Sigmoid colon (tissue), 7 donors: Measurements from ENCODE around the gene LTB. TPM values are rescaled to one million over a fixed set of nuclear protein-coding genes. Genes with fewer than 3 reads are reported as not detected.
A peak's percentile ranks its signal among the peaks of the same experiment; 100 is the strongest.

Source experiments
- DNase-seq: peaks from one replicate; pipeline ENCODE4 v3.0.0-alpha.2; 2019
- H3K27ac ChIP-seq, 4 donors: fragments of 200-600 bp; sonication (generic); one replicate each; pipeline ENCODE4 v1.5.1; 2016 to 2019; ENCODE audit warnings: mild to moderate bottlenecking in 1 of 4
- H3K27me3 ChIP-seq, 3 donors: fragments of 200-600 bp; sonication (generic); one replicate each; pipeline ENCODE4 v1.5.1; 2019; ENCODE audit warnings: mild to moderate bottlenecking in 1 of 3
- H3K36me3 ChIP-seq, 4 donors: fragments of 200-600 bp; sonication (generic); one replicate each; pipeline ENCODE4 v1.5.1; 2016 to 2019
- H3K4me1 ChIP-seq, 4 donors: fragments of 200-600 bp; sonication (generic); one replicate each; pipeline ENCODE4 v1.5.1; 2017 to 2019
- H3K4me3 ChIP-seq, 4 donors: fragments of 200-600 bp; sonication (generic); one replicate each; pipeline ENCODE4 v1.5.1; 2017 to 2019; ENCODE audit warnings: mild to moderate bottlenecking in 2 of 4, moderate library complexity in 1 of 4
- H3K9me3 ChIP-seq, 4 donors: fragments of 200-600 bp in 3 of 4; sonication (generic) in 3 of 4; one replicate each; pipeline versions ENCODE4 v1.5.1 to v1.6.1; 2013 to 2019
- EP300 ChIP-seq, 4 donors: sonication (generic); formaldehyde crosslinking; IDR thresholded peaks; one replicate each; pipeline ENCODE4 v1.6.1; 2017; ENCODE audit warnings: antibody characterized with exemption in 4 of 4
- POLR2A ChIP-seq, 2 donors: fragments of 450-650 bp; IDR thresholded peaks; one replicate each; pipeline ENCODE4 v1.6.1; 2016; ENCODE audit warnings: antibody characterized with exemption in 2 of 2, mild to moderate bottlenecking in 2 of 2, moderate library complexity in 2 of 2
- POLR2AphosphoS5 ChIP-seq, 4 donors: sonication (generic); formaldehyde crosslinking; IDR thresholded peaks; one replicate each; pipeline ENCODE4 v1.6.1; 2017; ENCODE audit warnings: antibody characterized with exemption in 4 of 4
- WGBS, 2 donors: extraction: QIAGEN DNeasy Blood & Tissue Kit; methylation state at CpG; one replicate each; pipeline ENCODE4 v1.1.7; 2013; 5-methylcytosine and 5-hydroxymethylcytosine counted together
- intact Hi-C: fragments of 100-400 bp; cut with DNase I; formaldehyde crosslinking; loops from one replicate; pipeline ENCODE4 v1.15.1; 2023
- polyA plus RNA-seq, 3 donors: library from polyadenylated mRNA; stranded (reverse); fragments of 200-250 nt; gene quantifications; one replicate each; pipeline ENCODE4 v1.2.3, GENCODE V29; 2013
- total RNA-seq, 4 donors: library from RNA; depleted of rRNA; stranded (reverse); fragments of >200 nt; gene quantifications; one replicate each; pipeline ENCODE4 v1.1.0, GENCODE V29; 2016
- TF ChIP-seq, protein P1 (sequence below), 4 experiments: fragments of 450-650 bp in 3 of 4; fragments of 200-600 bp in 1 of 4; IDR thresholded peaks; one replicate each; pipeline ENCODE4 v1.5.1; 2016 to 2019; ENCODE audit warnings: antibody characterized with exemption in 4 of 4, mild to moderate bottlenecking in 3 of 4, moderate library complexity in 2 of 4
- donor health status: healthy with polysubstance abuse.
- donor health status: Bipolar disorder and iron deficiency.
- donor health status: healthy.

The LTB gene
- total and polyA plus RNA-seq, 7 donors: 0.66 to 90.8 (median 1.9) TPM; not detected in 2

DNA sequence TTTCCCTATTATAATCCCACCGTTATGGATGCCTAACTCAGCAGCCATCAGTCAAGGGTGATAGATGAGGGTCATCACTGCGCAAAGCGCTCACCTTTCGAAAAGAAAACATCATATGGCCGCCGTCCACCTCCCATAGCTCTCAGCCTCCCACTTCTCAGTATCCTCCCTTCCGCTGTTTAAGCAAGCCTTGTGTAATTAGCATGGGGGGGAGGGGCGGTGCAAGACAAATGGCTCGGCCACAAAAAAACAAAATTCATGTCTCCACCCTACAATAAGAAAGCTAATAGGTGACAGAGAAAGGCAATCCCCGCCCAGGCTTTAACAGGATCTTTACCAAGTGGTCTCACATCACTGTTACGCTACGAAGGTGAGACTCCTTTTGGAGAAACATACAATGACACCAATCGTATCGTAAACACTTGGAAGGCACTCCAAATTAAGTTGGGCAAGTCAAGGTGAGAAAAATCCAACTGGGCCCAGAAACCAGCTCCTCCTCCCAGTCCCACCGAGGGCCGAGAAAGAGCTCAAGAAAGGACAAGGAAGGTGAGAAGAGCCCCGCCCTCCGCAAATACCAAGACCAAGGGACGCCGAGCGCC, 41.1 kb downstream of the LTB start:
- Histone ChIP-seq H3K4me1 (peaks cover 0 to 38% (median 37%) of the 10 kb centered on the region in 4 donors), H3K36me3 (peaks cover 22 to 42% (median 36%) of the 10 kb centered on the region in 4 donors)
- 1% methylated on average over 21 of the region's 21 CpGs for WGBS, 2 donors

DNA sequence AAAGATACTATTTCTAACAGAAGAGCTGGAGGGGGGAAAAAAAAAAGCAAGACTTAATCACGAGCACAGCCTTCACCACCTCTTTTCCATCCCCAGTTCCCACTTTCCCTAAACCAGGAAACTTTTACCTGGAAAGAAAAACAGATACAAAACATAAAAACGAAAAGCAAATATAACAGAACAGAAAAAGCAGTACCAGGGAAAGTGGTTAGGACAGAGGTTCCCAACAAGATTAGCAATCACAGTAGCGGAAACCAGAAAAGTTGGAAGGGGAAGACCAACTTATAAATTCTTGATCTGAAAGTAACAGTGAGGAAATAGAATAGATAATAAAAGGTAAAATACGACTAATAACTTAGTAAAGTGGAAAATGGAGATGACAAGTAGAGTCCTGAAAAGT, 41.6 kb downstream of the LTB start:
- 13 to 16% methylated on average over 4 of the region's 4 CpGs for WGBS, 2 donors
- no peaks in the 10 kb centered on the region for H3K27me3 ChIP-seq
- peak overlapping the region; percentile 65 to 78 (median 70) for H3K4me3 ChIP-seq
- peaks cover 26 to 48% (median 42%) of the 10 kb centered on the region in 4 donors for H3K36me3 ChIP-seq
- no peaks in the 10 kb centered on the region for H3K9me3 ChIP-seq
- H3K27ac ChIP-seq: peak overlapping the region; percentile 92 to 97 (median 96)
- no peak for TF ChIP-seq POLR2AphosphoS5 (IDR thresholded peaks at IDR 0.05)
- TF ChIP-seq EP300 (IDR thresholded peaks at IDR 0.05): no peak
- TF ChIP-seq, protein P1, sequence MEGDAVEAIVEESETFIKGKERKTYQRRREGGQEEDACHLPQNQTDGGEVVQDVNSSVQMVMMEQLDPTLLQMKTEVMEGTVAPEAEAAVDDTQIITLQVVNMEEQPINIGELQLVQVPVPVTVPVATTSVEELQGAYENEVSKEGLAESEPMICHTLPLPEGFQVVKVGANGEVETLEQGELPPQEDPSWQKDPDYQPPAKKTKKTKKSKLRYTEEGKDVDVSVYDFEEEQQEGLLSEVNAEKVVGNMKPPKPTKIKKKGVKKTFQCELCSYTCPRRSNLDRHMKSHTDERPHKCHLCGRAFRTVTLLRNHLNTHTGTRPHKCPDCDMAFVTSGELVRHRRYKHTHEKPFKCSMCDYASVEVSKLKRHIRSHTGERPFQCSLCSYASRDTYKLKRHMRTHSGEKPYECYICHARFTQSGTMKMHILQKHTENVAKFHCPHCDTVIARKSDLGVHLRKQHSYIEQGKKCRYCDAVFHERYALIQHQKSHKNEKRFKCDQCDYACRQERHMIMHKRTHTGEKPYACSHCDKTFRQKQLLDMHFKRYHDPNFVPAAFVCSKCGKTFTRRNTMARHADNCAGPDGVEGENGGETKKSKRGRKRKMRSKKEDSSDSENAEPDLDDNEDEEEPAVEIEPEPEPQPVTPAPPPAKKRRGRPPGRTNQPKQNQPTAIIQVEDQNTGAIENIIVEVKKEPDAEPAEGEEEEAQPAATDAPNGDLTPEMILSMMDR (IDR thresholded peaks at IDR 0.05): no peak
- intact Hi-C loops: loop anchor here (2.0 to 10.0 kb wide), 5 partner anchors 46 to 647 kb away; partner anchors contain the start of genes ABHD16A, LY6G6F, NELFE and SKIC2
- no peak for DNase-seq
- H3K4me1 ChIP-seq: peaks cover 0 to 38% (median 35%) of the 10 kb centered on the region in 4 donors

More for the DNA sequence above, 41.1 kb downstream of the LTB start:
- Histone ChIP-seq H3K27ac (peak overlapping the region; percentile 92 to 97 (median 96)), H3K4me3 (peak overlapping the region; percentile 65 to 78 (median 70)), H3K27me3 (no peaks in the 10 kb centered on the region), H3K9me3 (no peaks in the 10 kb centered on the region)
- no peak for DNase-seq
- intact Hi-C loops: loop anchor here (2.0 to 10.0 kb wide), 5 partner anchors 46 to 646 kb away; partner anchors contain the start of genes ABHD16A, LY6G6F, NELFE and SKIC2
- TF ChIP-seq EP300 (IDR thresholded peaks at IDR 0.05) (no peak), POLR2A (IDR thresholded peaks at IDR 0.05) (no peak), POLR2AphosphoS5 (IDR thresholded peaks at IDR 0.05) (no peak)
- TF ChIP-seq, protein P1 (IDR thresholded peaks at IDR 0.05): no peak

DNA sequence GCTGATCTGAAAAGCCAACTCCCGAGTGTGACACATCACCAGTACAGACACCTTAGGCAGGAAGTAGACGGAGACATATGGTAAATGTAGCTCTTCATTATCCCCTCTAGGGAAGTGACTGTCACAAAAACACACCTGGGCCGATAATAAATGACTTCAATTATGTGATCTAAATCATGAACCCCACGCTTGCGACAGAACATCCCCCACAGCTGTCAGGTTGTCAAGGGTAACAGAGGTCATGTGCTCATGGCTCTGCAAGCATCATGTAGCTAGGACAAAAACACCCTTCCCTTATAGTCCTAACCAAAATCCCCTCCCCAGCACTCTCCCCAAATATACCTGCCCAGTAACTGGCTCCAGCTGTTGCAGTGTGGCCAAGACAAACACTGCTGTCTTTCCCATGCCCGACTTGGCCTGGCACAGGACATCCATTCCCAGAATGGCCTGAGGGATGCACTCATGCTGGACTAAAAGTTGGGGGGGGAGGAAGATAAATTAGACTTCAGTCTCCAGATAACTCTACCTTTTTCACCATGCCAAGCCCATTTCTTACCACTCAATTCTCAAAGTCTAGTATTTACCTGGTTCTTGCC, 43.3 kb downstream of the LTB start:
- peaks cover 0 to 38% (median 35%) of the 10 kb centered on the region in 4 donors for H3K4me1 ChIP-seq
- no peaks in the 10 kb centered on the region for H3K27me3 ChIP-seq
- no peak for DNase-seq
- H3K27ac ChIP-seq: peak overlapping the region in 3 of 4 donors; percentile 95 to 97 (median 96)
- 55 to 65% methylated on average over 6 of the region's 6 CpGs for WGBS, 2 donors
- TF ChIP-seq POLR2AphosphoS5 (IDR thresholded peaks at IDR 0.05) (no peak), POLR2A (IDR thresholded peaks at IDR 0.05) (no peak), EP300 (IDR thresholded peaks at IDR 0.05) (no peak)
- TF ChIP-seq, protein P1 (IDR thresholded peaks at IDR 0.05): no peak
- H3K36me3 ChIP-seq: peaks cover 43 to 65% (median 59%) of the 10 kb centered on the region in 4 donors
- H3K4me3 ChIP-seq: peak overlapping the region in 1 of 4 donors; percentile 68
- no peaks in the 10 kb centered on the region for H3K9me3 ChIP-seq
- intact Hi-C loops: no loop called here

DNA sequence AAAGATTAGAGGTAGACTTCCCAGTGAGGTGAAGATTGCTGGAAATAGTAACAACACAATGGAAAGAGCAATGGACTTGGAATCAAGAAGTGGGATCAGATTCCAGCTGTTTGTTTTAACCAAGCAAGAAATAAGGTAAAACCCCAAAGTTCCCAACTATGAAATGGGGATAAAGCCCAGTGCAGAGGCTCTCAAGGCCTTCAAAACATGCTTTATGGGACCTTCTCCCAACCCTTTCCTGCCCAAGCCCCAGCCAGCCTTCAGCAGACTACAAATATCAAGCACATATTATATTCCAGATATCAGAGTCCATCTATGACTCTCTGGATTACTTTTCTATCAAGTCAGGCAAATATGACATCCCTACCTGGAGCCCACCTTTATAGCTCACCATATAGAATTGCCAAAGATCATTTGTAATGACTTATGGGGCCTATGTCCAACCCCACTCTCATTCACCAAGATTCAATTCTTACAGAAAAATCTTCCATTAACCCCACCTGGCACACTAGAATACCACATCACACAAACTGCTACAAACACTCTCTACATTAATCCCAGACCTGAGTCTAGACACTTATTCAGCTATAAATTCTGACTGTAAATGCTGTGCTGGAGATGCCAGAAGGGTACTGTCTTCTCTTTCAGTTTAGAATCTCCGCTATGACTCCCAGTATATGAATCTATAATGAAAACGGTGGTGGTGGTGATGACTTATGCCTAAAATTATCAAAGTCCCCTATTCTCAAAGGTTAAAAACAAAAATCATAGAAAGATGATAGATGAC, 46.5 kb downstream of the LTB start:
- Histone ChIP-seq H3K4me3 (no peak overlapping the region), H3K9me3 (no peaks in the 10 kb centered on the region), H3K36me3 (peaks cover 49 to 97% (median 86%) of the 10 kb centered on the region in 4 donors), H3K27me3 (no peaks in the 10 kb centered on the region), H3K4me1 (peaks cover 0 to 27% (median 25%) of the 10 kb centered on the region in 4 donors), H3K27ac (no peak overlapping the region)
- intact Hi-C loops: no loop called here
- no peak for DNase-seq
- TF ChIP-seq EP300 (IDR thresholded peaks at IDR 0.05) (no peak), POLR2A (IDR thresholded peaks at IDR 0.05) (no peak), POLR2AphosphoS5 (IDR thresholded peaks at IDR 0.05) (no peak)
- TF ChIP-seq, protein P1 (IDR thresholded peaks at IDR 0.05): no peak
- WGBS, 2 donors: 30 to 41% methylated on average over 2 of the region's 2 CpGs
